MCF 10A (cell line): Measurements from ENCODE around the gene KNSTRN. TPM values are rescaled to one million over a fixed set of nuclear protein-coding genes. Genes with fewer than 3 reads are reported as not detected.

Source experiments
- BruUV-seq: library from RNA; stranded (reverse); fragments of 400-500 nt; replicated peaks from 2 replicates; lab custom pipeline; 2021; lab: Mats Ljungman, UMichigan
- CTCF ChIA-PET: fragments of 300-600 bp; sonication (Branson Sonifier 250); formaldehyde crosslinking; extraction: SDS; loops from one replicate; lab custom pipeline; 2021; ENCODE audit warnings: antibody characterized with exemption, inconsistent platforms; lab: Yijun Ruan, JAX
- POLR2A ChIA-PET: fragments of 300-600, 350-650 bp; sonication (Branson Sonifier 250); formaldehyde crosslinking; extraction: SDS; loops from one replicate; lab custom pipeline; 2020; ENCODE audit warnings: antibody characterized with exemption, inconsistent platforms; lab: Yijun Ruan, JAX
- DNase-seq: peaks from one replicate; pipeline ENCODE4 v3.0.0-alpha.2; 2018; ENCODE audit not compliant: unreplicated experiment
- H3K27ac Mint-ChIP-seq: one replicate; pipeline ENCODE4 v1.8.0; 2022; ENCODE audit warnings: mild to moderate bottlenecking, low read depth, mixed read lengths; ENCODE audit not compliant: unreplicated experiment
- H3K27me3 Mint-ChIP-seq: one replicate; pipeline ENCODE4 v1.8.0; 2022; ENCODE audit warnings: mixed read lengths; ENCODE audit not compliant: insufficient read depth, unreplicated experiment
- H3K36me3 Mint-ChIP-seq: one replicate; pipeline ENCODE4 v1.8.0; 2022; ENCODE audit warnings: mild to moderate bottlenecking, moderate library complexity, mixed read lengths; ENCODE audit not compliant: insufficient read depth, unreplicated experiment
- H3K4me1 Mint-ChIP-seq: one replicate; pipeline ENCODE4 v1.8.0; 2022; ENCODE audit warnings: mixed read lengths; ENCODE audit not compliant: insufficient read depth, unreplicated experiment
- H3K4me3 Mint-ChIP-seq: one replicate; pipeline ENCODE4 v1.8.0; 2022; ENCODE audit warnings: mild to moderate bottlenecking, moderate library complexity, mixed read lengths; ENCODE audit not compliant: unreplicated experiment
- H3K9me3 Mint-ChIP-seq: one replicate; pipeline ENCODE4 v1.8.0; 2022; ENCODE audit warnings: mixed read lengths; ENCODE audit not compliant: unreplicated experiment
- CTCF ChIP-seq: fragments of 200-600 bp; IDR thresholded peaks from one replicate; pipeline ENCODE4 v1.8.0; 2022; ENCODE audit warnings: antibody characterized with exemption, mild to moderate bottlenecking; ENCODE audit not compliant: unreplicated experiment
- intact Hi-C: fragments of 100-400 bp; cut with micrococcal nuclease; formaldehyde crosslinking; loops from 2 replicates; pipeline ENCODE4 v1.14.1; 2022
- total RNA-seq: library from RNA; stranded (reverse); gene quantifications from 2 replicates; pipeline ENCODE4 v1.2.3, GENCODE V29; 2022

Gene KNSTRN
- total RNA-seq, 1 experiment from 2014 or later = 47.4 TPM

DNA sequence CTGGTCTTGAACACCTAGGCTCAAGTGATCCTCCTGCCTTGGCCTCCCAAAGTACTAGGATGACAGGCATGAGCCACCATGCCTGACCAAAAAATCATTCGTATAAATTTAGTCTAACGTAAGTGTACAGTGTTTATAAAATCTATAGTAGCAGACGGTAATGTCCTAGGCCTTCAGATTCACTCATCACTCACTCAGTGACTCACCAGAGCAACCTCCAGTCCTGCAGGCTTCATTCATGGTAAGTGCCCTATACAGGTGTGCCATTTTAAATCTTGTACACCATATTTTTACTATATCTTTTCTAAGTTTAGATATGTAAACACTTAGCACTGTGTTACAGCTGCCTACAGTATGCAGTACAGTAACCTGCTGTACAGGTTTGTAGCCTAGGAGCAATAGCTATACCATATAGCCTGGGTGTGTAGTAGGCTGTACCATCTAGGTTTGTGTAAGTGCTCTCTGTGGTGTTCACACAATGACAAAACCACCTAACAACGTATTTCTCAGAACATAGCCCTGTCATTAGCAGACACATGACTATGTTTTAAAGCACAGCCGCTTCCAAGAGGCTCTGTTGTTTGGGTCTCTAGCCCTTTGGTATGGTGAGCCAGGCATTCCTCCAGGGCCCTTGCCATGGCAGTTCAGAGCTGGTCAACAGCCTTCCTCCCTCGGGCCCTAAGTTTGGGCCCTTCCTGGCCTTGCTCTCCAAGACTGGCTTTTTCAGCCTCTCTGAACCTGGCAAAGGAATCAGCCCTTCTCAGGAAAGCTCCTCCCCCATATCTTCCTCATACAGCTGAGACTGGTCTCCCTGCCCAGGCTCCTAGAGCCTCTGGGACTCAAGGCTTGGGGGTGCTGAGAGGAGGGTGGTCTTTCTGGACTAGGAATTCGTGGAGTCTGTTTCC, 39.9 kb upstream of the KNSTRN start:
- no peak for TF ChIP-seq CTCF
- H3K27me3 Mint-ChIP-seq = no peaks in the 10 kb centered on the region
- peaks cover 5% of the 10 kb centered on the region for H3K36me3 Mint-ChIP-seq
- H3K27ac Mint-ChIP-seq = peak overlapping the region; percentile 68
- no TSS peak for BruUV-seq
- ChIA-PET POLR2A (interaction anchor here (0.5 to 6.2 kb wide), 12 partner anchors 8 to 79 kb away, joined by 3 to 62 read pairs (median 4); partner anchors contain the start of genes DISP2 and IVD), CTCF (interaction anchor here (0.7 to 12.1 kb wide), 21 partner anchors 10 to 124 kb away, joined by 3 to 179 read pairs (median 21); partner anchors contain the start of genes ANKRD63, DISP2, INAFM2 and KNSTRN)
- no peak overlapping the region for H3K4me3 Mint-ChIP-seq
- no peaks in the 10 kb centered on the region for H3K9me3 Mint-ChIP-seq
- H3K4me1 Mint-ChIP-seq = peaks cover 59% of the 10 kb centered on the region
- intact Hi-C loops = no loop called here
- DNase-seq = peak; percentile 60

DNA sequence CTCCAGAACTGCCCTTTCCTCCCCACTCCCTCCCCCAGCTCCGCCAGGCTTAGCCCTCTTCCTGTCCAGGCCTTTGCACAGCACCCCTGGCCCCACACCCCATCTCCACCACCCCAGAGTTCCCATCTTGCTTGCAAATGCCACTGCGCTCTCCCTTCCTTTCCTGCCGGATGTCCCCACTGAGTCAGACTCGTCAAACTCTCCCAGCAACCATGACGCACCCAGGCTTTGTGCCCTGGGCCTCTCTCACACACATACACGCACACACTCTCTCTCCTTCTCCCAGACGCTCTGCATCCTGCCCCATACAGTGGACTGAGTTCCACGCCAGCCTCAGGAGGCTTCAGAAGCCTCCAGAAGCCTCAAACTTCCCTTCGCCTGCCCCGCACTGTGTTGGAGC, 39.0 kb upstream of the KNSTRN start:
- ChIA-PET POLR2A (interaction anchor here (0.5 to 2.8 kb wide), 10 partner anchors 9 to 78 kb away, joined by 3 to 12 read pairs (median 4); partner anchors contain the start of gene IVD), CTCF (interaction anchor here (0.7 to 12.1 kb wide), 25 partner anchors 9 to 176 kb away, joined by 3 to 179 read pairs (median 8); partner anchors contain the start of genes DISP2, INAFM2 and KNSTRN)
- Mint-ChIP-seq H3K4me3 (peak overlapping the region; percentile 17), H3K36me3 (no peaks in the 10 kb centered on the region), H3K27ac (peak overlapping the region; percentile 68), H3K27me3 (no peaks in the 10 kb centered on the region), H3K4me1 (peaks cover 51% of the 10 kb centered on the region), H3K9me3 (no peaks in the 10 kb centered on the region)
- DNase-seq = peak; percentile 88
- TF ChIP-seq CTCF = no peak
- no TSS peak for BruUV-seq
- intact Hi-C loops = no loop called here

DNA sequence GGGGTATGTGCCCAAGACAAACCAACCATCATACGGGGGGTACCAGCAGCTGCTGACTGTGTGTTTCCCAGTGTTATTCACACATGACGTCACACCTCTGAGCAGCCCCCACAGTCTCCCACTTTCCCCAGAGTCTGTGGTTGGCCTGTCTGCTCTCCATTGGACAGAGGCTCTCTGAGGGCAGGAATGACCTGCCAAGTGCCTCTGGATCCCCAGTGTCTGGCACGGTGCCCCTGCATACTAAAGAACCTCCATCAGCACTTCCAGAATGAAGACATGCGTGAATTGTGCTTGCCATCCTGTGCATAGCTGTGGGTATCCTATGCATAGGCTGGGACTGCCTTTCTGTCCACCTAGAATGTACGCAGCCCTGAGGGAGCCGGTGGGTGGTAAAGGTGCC, 38.3 kb upstream of the KNSTRN start:
- Mint-ChIP-seq H3K9me3 (no peaks in the 10 kb centered on the region), H3K4me1 (peaks cover 44% of the 10 kb centered on the region), H3K27me3 (no peaks in the 10 kb centered on the region), H3K36me3 (no peaks in the 10 kb centered on the region), H3K27ac (no peak overlapping the region), H3K4me3 (no peak overlapping the region)
- no peak for DNase-seq
- no peak for TF ChIP-seq CTCF
- CTCF ChIA-PET = interaction anchor here (0.6 to 12.1 kb wide), 40 partner anchors 8 to 1030 kb away, joined by 3 to 179 read pairs (median 4); partner anchors contain the start of genes DISP2, INAFM2, IVD and KNSTRN
- intact Hi-C loops = loop anchor here (1.0 kb wide), 2 partner anchors 24 to 78 kb away; no protein-coding TSS in a partner anchor
- no TSS peak for BruUV-seq
- POLR2A ChIA-PET = interaction anchor here (0.6 to 2.8 kb wide), 7 partner anchors 9 to 160 kb away, joined by 3 to 12 read pairs (median 3); partner anchors contain the start of genes IVD and KNSTRN
